ENCODE results near the gene DMXL1.
"Not testable (repeated sequence)": the region's sequence is repeated elsewhere in the genome, so short reads cannot be mapped to it uniquely, and the experiment has no call there.

Gene DMXL1

GRCh38 chr5:119238265-119239118, 167.6 kb downstream of the DMXL1 start:
- 93% methylated on average over 5 of the region's 6 CpGs for WGBS (ENCODE audit: insufficient coverage)
- ChIA-PET POLR2A (interaction anchor here (0.8 kb wide), 1 partner anchor 175 kb away, joined by 3 read pairs; no protein-coding TSS in a partner anchor), CTCF (interaction anchor here (0.7 to 1.2 kb wide), 3 partner anchors 18 to 92 kb away, joined by 3 read pairs; no protein-coding TSS in a partner anchor)
- H3K27ac ChIP-seq (ENCODE audit: insufficient read depth in 1 of 2, low read depth in 1 of 2, low read length in 2 of 2, poor library complexity in 1 of 2, severe bottlenecking in 2 of 2) = no peak overlapping the region
- H3K4me3 ChIP-seq (ENCODE audit: control insufficient read depth in 1 of 7, extremely low read depth in 1 of 7, insufficient read depth in 4 of 7, low read depth in 2 of 7, low read length in 6 of 7) = no peak overlapping the region
- peaks cover 5 to 25% (median 12%) of the 10 kb centered on the region in 4 experiments for H3K36me3 ChIP-seq (ENCODE audit: control insufficient read depth in 4 of 4, insufficient read depth in 4 of 4, low read length in 3 of 4)
- no peaks in the 10 kb centered on the region for H3K4me1 ChIP-seq (ENCODE audit: control extremely low read depth in 1 of 4, control insufficient read depth in 4 of 4, insufficient read depth in 4 of 4, low read length in 3 of 4)
- no peaks in the 10 kb centered on the region for H3K27me3 ChIP-seq (replicated peaks in 2 of 5; ENCODE audit: control insufficient read depth in 4 of 5, insufficient read depth in 5 of 5, low read length in 4 of 5)
- DNase-seq = no peak
- H3K9me3 ChIP-seq (ENCODE audit: control extremely low read depth in 1 of 5, control insufficient read depth in 4 of 5, insufficient read depth in 2 of 5, low read depth in 1 of 5, low read length in 4 of 5) = no peaks in the 10 kb centered on the region

DNA sequence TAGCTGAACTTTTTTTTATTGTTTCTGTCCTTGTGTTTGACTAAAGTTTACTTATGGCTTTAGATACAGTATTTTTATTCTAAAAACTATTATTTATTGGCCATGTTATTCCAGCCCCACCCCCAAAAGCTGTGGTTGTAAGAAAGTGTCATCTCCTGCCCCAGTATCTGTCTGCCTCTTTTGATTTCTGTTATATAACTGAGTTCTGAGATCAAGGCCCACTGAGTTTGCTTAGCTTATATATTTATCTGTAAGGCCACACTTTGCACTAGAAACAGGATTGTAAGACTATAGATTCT, 168.2 kb downstream of the DMXL1 start:
- no peaks in the 10 kb centered on the region for H3K27me3 ChIP-seq (replicated peaks in 2 of 5; ENCODE audit: control insufficient read depth in 4 of 5, insufficient read depth in 5 of 5, low read length in 4 of 5)
- no peak overlapping the region for H3K27ac ChIP-seq (ENCODE audit: insufficient read depth in 1 of 2, low read depth in 1 of 2, low read length in 2 of 2, poor library complexity in 1 of 2, severe bottlenecking in 2 of 2)
- H3K4me3 ChIP-seq (ENCODE audit: control insufficient read depth in 1 of 7, extremely low read depth in 1 of 7, insufficient read depth in 4 of 7, low read depth in 2 of 7, low read length in 6 of 7) = no peak overlapping the region
- CTCF ChIA-PET = interaction anchor here (1.1 to 1.2 kb wide), 2 partner anchors 19 to 29 kb away, joined by 3 read pairs; no protein-coding TSS in a partner anchor
- H3K9me3 ChIP-seq (ENCODE audit: control extremely low read depth in 1 of 5, control insufficient read depth in 4 of 5, insufficient read depth in 2 of 5, low read depth in 1 of 5, low read length in 4 of 5) = no peaks in the 10 kb centered on the region
- no peaks in the 10 kb centered on the region for H3K4me1 ChIP-seq (ENCODE audit: control extremely low read depth in 1 of 4, control insufficient read depth in 4 of 4, insufficient read depth in 4 of 4, low read length in 3 of 4)
- no peak for DNase-seq
- POLR2A ChIA-PET = interaction anchor here (0.8 kb wide), 1 partner anchor 175 kb away, joined by 3 read pairs; no protein-coding TSS in a partner anchor
- peaks cover 3 to 23% (median 11%) of the 10 kb centered on the region in 4 experiments for H3K36me3 ChIP-seq (ENCODE audit: control insufficient read depth in 4 of 4, insufficient read depth in 4 of 4, low read length in 3 of 4)

DNA sequence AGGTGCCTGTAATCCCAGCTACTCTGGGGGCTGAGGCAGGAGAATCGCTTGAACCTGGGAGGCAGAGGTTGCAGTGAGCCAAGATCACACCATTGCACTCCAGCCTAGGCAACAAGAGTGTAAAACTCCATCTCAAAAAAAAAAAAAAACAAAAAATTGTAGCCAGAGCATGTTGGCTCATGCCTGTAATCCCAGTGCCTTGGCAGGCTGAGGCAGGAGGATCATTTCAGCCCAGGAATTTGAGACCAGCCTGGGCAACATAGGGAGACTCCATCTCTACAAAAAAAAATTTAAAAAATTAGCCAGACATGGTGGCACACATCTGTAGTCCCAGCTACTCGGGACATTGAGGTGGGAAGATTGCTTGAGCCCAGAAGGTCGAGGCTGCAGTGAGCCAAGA, 168.9 kb downstream of the DMXL1 start:
- WGBS (ENCODE audit: insufficient coverage) = no CpG with 5 or more reads among the region's 3 CpGs
- H3K4me1 ChIP-seq (ENCODE audit: control extremely low read depth in 1 of 4, control insufficient read depth in 4 of 4, insufficient read depth in 4 of 4, low read length in 3 of 4); POLR2A ChIA-PET; H3K27ac ChIP-seq (ENCODE audit: insufficient read depth in 1 of 2, low read depth in 1 of 2, low read length in 2 of 2, poor library complexity in 1 of 2, severe bottlenecking in 2 of 2); DNase-seq; H3K9me3 ChIP-seq (ENCODE audit: control extremely low read depth in 1 of 5, control insufficient read depth in 4 of 5, insufficient read depth in 2 of 5, low read depth in 1 of 5, low read length in 4 of 5); H3K4me3 ChIP-seq (ENCODE audit: control insufficient read depth in 1 of 7, extremely low read depth in 1 of 7, insufficient read depth in 4 of 7, low read depth in 2 of 7, low read length in 6 of 7); H3K27me3 ChIP-seq (replicated peaks in 2 of 5; ENCODE audit: control insufficient read depth in 4 of 5, insufficient read depth in 5 of 5, low read length in 4 of 5): not testable (repeated sequence)
- CTCF ChIA-PET = interaction anchor here (1.1 to 1.2 kb wide), 2 partner anchors 13 to 28 kb away, joined by 3 to 6 read pairs; no protein-coding TSS in a partner anchor
- H3K36me3 ChIP-seq (ENCODE audit: control insufficient read depth in 4 of 4, insufficient read depth in 4 of 4, low read length in 3 of 4) = peaks cover 4 to 21% (median 7%) of the 10 kb centered on the region in 4 experiments

- Histone ChIP-seq H3K4me3 (ENCODE audit: control insufficient read depth in 1 of 7, extremely low read depth in 1 of 7, insufficient read depth in 4 of 7, low read depth in 2 of 7, low read length in 6 of 7) (no peak overlapping the region), H3K27me3 (replicated peaks in 2 of 5; ENCODE audit: control insufficient read depth in 4 of 5, insufficient read depth in 5 of 5, low read length in 4 of 5) (no peaks in the 10 kb centered on the region), H3K9me3 (ENCODE audit: control extremely low read depth in 1 of 5, control insufficient read depth in 4 of 5, insufficient read depth in 2 of 5, low read depth in 1 of 5, low read length in 4 of 5) (no peaks in the 10 kb centered on the region), H3K4me1 (ENCODE audit: control extremely low read depth in 1 of 4, control insufficient read depth in 4 of 4, insufficient read depth in 4 of 4, low read length in 3 of 4) (no peaks in the 10 kb centered on the region), H3K36me3 (ENCODE audit: control insufficient read depth in 4 of 4, insufficient read depth in 4 of 4, low read length in 3 of 4) (peaks cover 2 to 14% (median 3%) of the 10 kb centered on the region in 4 experiments), H3K27ac (ENCODE audit: insufficient read depth in 1 of 2, low read depth in 1 of 2, low read length in 2 of 2, poor library complexity in 1 of 2, severe bottlenecking in 2 of 2) (no peak overlapping the region)
- POLR2A ChIA-PET = no interaction called here
- DNase-seq = no peak
- CTCF ChIA-PET = interaction anchor here (1.5 kb wide), 1 partner anchor 21 kb away, joined by 3 read pairs; no protein-coding TSS in a partner anchor
- WGBS (ENCODE audit: insufficient coverage) = 96% methylated on average over 3 of the region's 3 CpGs
Observed at GRCh38 chr5:119243888-119244287, 173.0 kb downstream of the DMXL1 start.

DNA sequence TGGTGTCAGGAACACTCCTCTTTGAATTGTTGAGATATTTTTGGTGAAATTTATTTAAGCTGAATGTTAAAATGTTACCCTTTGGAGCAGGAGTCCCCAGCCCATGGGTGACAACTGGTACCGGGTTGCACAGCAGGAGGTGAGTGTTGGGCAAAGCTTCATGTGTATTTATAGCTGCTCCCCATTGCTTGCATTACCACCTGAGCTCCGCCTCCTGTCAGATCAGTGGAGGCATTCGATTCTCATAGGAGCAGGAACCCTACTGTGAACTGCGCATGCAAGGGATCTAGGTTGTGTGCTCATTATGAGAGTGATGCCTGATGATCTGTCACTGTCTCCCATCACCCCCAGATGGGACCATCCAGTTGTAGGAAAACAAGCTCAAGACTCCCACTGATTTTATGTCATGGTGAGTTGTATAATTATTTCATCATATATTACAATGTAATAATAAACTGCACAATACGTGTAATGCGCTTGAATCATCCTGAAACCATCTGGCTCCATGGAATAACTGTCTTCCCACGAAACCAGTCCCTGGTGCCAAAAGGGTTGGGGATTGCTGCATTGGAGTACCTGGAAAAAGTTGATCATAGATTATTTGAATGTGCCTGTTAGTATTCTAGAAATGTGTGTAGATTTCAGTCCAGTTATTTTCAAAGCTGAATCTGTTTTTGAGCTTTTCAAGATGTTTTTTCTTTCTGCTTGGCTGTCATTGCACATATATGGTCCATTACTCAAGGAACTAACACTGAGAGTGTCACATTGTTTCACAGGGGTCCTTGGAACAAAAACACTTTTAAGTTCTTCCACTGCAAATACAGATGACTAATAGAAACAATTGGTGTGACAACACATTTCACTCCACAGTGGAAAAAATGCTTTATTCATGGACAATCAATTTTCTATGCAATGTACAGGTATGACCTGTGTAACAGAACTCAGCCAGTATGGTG, 180.3 kb downstream of the DMXL1 start:
- Histone ChIP-seq H3K4me1 (ENCODE audit: control extremely low read depth in 1 of 4, control insufficient read depth in 4 of 4, insufficient read depth in 4 of 4, low read length in 3 of 4) (no peaks in the 10 kb centered on the region), H3K27me3 (replicated peaks in 2 of 5; ENCODE audit: control insufficient read depth in 4 of 5, insufficient read depth in 5 of 5, low read length in 4 of 5) (no peaks in the 10 kb centered on the region), H3K36me3 (ENCODE audit: control insufficient read depth in 4 of 4, insufficient read depth in 4 of 4, low read length in 3 of 4) (peaks cover 0 to 13% (median 3%) of the 10 kb centered on the region in 4 experiments), H3K9me3 (ENCODE audit: control extremely low read depth in 1 of 5, control insufficient read depth in 4 of 5, insufficient read depth in 2 of 5, low read depth in 1 of 5, low read length in 4 of 5) (peaks cover 0 to 18% (median 4%) of the 10 kb centered on the region in 5 experiments), H3K4me3 (ENCODE audit: control insufficient read depth in 1 of 7, extremely low read depth in 1 of 7, insufficient read depth in 4 of 7, low read depth in 2 of 7, low read length in 6 of 7) (no peak overlapping the region), H3K27ac (ENCODE audit: insufficient read depth in 1 of 2, low read depth in 1 of 2, low read length in 2 of 2, poor library complexity in 1 of 2, severe bottlenecking in 2 of 2) (no peak overlapping the region)
- 97% methylated on average over 4 of the region's 7 CpGs for WGBS (ENCODE audit: insufficient coverage)
- POLR2A ChIA-PET = no interaction called here
- CTCF ChIA-PET = interaction anchor here (1.0 kb wide), 1 partner anchor 184 kb away, joined by 3 read pairs; no protein-coding TSS in a partner anchor
- DNase-seq = no peak

GRCh38 chr5:119255571-119256356, 184.9 kb downstream of the DMXL1 start:
- Histone ChIP-seq H3K9me3 (ENCODE audit: control extremely low read depth in 1 of 5, control insufficient read depth in 4 of 5, insufficient read depth in 2 of 5, low read depth in 1 of 5, low read length in 4 of 5) (peaks cover 1 to 42% (median 8%) of the 10 kb centered on the region in 5 experiments), H3K27ac (ENCODE audit: insufficient read depth in 1 of 2, low read depth in 1 of 2, low read length in 2 of 2, poor library complexity in 1 of 2, severe bottlenecking in 2 of 2) (no peak overlapping the region), H3K36me3 (ENCODE audit: control insufficient read depth in 4 of 4, insufficient read depth in 4 of 4, low read length in 3 of 4) (peaks cover 0 to 9% (median 2%) of the 10 kb centered on the region in 4 experiments), H3K27me3 (replicated peaks in 2 of 5; ENCODE audit: control insufficient read depth in 4 of 5, insufficient read depth in 5 of 5, low read length in 4 of 5) (no peaks in the 10 kb centered on the region), H3K4me3 (ENCODE audit: control insufficient read depth in 1 of 7, extremely low read depth in 1 of 7, insufficient read depth in 4 of 7, low read depth in 2 of 7, low read length in 6 of 7) (no peak overlapping the region), H3K4me1 (ENCODE audit: control extremely low read depth in 1 of 4, control insufficient read depth in 4 of 4, insufficient read depth in 4 of 4, low read length in 3 of 4) (no peaks in the 10 kb centered on the region)
- WGBS (ENCODE audit: insufficient coverage) = 100% methylated on average over 3 of the region's 5 CpGs
- ChIA-PET CTCF (interaction anchor here (1.7 to 2.1 kb wide), 2 partner anchors 12 to 156 kb away, joined by 6 read pairs; no protein-coding TSS in a partner anchor), POLR2A (no interaction called here)
- DNase-seq = no peak

Measured in common myeloid progenitor, CD34-positive (primary cell).